Measurements from ENCODE around the gene SMARCE1. TPM values are rescaled to one million over a fixed set of nuclear protein-coding genes. Genes with fewer than 3 reads are reported as not detected.

The SMARCE1 gene
- total RNA-seq, 4 donors from 2014 or later = 76.5 to 111 (median 88.4) TPM

- TF ChIP-seq CTCF (IDR thresholded peaks at IDR 0.05; ENCODE audit: low read depth) = no peak
Measured at GRCh38 chr17:40615841-40616476, 31.7 kb downstream of the SMARCE1 start.

- no peak for TF ChIP-seq CTCF (IDR thresholded peaks at IDR 0.05; ENCODE audit: low read depth)
Measured at GRCh38 chr17:40615068-40615840, 32.4 kb downstream of the SMARCE1 start.

- TF ChIP-seq CTCF (IDR thresholded peaks at IDR 0.05; ENCODE audit: low read depth) = no peak
Measured at GRCh38 chr17:40614431-40615067, 33.1 kb downstream of the SMARCE1 start.

- TF ChIP-seq CTCF (IDR thresholded peaks at IDR 0.05; ENCODE audit: low read depth) = no peak
Measured at GRCh38 chr17:40613467-40614154, 34.0 kb downstream of the SMARCE1 start.

GRCh38 chr17:40612599-40613244 lies 34.9 kb downstream of the SMARCE1 start:
- TF ChIP-seq CTCF (IDR thresholded peaks at IDR 0.05; ENCODE audit: low read depth) = no peak

- no peak for TF ChIP-seq CTCF (IDR thresholded peaks at IDR 0.05; ENCODE audit: low read depth)
Measured at GRCh38 chr17:40611840-40612474, 35.7 kb downstream of the SMARCE1 start.
